Left hindlimb (tissue), 1 donor: ENCODE measurements around the gene PGGT1B.
A peak's percentile ranks its signal among the peaks of the same experiment; 100 is the strongest.

Experiments used
- DNase-seq: peaks from one replicate; pipeline ENCODE4 v3.0.0-alpha.2; 2018

The PGGT1B gene

DNA sequence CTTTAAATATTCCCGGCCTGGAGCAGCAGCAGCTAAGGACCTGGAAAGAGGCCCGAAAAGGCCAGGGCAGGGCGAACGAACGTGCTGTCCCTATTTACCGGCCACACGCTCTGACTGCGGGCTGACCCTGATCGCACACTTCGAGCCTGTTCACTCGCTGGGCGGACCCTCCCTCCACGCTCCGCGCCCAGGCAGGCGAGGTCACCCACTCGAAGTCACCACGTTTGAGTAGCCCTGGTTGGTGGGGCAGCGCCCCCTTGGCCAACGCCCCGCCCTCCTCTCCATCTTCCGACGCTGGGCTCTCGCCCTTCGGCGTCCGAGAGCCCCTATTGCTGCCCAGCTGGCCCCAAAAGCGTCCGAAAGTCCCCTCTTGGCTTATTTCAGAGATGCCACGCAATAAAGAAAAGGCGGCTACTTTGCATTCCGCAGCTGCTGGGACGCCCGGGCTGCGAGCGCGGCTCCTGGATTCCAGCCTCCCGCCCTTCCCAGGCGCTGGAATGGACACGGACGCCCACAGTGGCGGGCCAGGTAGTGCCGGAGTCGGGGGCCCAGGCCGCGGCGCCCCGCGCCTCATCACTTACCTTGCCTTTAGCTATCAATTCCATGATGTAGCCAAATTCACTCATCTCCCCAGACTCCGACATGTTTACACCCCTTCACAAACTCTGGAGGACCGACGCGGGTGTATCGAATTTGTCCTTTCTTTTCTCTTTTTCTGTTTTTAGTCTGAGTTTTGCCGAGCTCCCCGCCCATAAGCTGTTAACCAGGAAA, 83.1 kb downstream of the PGGT1B start:
- DNase-seq, result no peak

DNA sequence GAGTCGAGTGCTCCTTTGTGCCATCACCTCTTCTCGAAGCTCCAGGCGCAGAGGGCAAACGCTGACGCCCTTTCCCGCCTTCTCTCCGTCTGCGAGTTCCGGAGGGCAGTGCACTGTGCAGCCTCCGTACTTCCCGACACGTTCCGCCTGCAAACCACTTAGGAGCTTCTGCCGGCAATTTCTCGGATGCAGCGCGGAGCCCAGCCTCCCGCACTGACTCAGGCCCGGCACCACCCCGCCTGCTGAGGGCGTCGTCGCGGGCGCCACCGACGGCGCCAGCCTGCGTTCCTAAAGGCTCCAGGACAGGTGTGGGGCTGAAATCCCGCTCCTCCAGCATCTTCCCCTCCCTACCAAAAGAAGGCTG, 83.7 kb downstream of the PGGT1B start:
- DNase-seq, result no peak

DNA sequence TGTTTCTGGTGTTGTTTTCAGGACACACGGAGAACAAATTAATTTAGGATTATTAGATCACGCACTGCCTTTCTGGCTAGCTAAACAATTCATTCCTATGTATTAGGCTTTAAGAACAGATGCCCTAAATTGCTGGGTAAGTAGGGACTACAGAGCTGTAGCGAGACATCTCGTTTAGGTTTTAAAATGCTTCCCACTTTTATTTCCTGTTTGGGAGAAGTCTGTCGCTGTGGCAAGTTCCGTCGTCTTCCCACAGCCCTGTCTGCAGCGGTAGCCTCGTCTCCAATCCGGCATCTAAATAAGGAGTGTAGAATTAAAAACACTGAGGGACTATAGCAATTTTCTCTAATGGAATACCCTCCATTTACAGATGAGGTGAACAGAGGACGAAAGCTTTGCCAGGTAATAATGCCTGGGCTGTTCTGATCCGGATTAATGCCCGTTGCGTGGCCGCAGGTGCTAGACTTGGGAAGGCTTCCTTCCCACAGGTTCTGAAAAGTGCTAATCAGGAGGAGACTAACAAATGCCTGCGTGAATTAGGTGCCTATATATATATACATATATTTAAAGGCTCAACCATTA, 91.7 kb downstream of the PGGT1B start:
- no peak for DNase-seq

DNA sequence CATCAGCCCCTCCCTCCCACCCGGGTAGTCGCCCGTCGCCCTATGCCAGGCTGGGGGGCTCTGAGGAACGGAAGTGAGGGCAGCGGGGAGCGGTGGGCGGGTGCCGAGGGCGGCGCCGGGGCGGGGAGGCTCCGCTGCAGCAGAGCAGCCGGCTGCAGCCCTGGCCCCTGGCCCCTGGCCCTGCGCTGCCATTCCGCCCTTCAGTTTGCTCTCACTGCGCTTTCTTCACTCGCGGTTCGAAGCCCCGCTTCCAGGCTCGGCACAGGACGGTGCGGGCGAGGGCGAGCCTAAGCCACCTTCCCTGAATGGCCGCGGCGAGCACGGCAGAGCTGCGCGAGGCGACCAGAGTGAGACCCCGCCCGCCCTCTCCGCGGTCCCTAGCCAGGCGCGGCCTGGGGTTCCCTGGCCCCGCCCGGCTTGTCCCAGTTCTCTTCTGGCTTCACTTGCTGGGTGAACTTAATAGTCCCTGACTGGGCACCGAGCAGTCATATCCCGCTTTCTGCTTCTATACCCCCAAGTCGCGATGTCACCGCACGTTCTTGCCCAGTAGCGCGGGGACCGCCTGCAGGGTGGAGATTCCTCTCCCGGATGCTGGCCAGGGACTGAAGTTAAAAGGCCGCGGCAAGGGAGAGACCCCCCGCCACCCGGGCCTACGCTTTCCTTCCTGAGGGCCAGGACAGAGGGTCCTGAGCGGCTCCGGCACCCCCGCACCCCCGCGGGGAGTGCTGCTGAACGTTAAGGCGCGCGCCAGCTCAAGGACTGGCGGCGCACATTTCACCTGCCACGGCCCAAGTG, 92.3 kb downstream of the PGGT1B start:
- DNase-seq, result peak; percentile 38

DNA sequence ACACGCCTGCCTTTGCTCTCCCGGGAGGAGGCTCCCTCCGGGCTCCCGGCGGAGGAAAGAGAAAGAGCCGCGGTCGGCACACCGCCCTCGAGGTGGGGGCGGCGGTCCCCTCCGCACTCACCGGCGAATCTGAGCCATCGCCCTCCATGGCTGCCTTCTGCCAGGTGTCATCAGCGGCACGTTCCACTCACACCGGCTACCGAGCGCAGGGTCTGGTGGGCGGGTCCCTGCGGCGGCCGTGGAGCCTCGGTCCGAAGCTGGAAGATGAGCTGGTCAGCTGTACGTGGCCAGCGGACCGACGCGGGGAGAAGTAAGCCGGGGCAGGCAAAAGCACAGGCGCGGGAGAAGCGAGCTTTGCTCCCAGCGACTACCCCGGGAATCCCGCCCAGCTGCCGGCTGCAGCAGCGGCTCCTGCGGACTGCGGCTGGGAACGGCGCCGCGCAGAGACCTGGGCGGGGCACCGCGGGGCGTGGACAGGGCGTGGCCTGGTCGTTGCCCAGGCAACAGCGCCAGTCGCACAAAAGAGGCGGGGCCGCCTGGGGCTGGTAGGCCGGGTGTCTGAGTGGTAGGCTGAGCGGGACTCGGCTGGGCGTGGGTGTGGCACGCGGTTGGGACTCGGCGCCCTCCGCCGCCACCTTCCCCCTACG, 93.1 kb downstream of the PGGT1B start, which contains the start of gene TRIM36:
TSS of gene TRIM36 (minus strand) at position 422 of the 647 bp plus-strand sequence. CDS start at position 148, 274 bp downstream.
- peak; percentile 92 for DNase-seq

DNA sequence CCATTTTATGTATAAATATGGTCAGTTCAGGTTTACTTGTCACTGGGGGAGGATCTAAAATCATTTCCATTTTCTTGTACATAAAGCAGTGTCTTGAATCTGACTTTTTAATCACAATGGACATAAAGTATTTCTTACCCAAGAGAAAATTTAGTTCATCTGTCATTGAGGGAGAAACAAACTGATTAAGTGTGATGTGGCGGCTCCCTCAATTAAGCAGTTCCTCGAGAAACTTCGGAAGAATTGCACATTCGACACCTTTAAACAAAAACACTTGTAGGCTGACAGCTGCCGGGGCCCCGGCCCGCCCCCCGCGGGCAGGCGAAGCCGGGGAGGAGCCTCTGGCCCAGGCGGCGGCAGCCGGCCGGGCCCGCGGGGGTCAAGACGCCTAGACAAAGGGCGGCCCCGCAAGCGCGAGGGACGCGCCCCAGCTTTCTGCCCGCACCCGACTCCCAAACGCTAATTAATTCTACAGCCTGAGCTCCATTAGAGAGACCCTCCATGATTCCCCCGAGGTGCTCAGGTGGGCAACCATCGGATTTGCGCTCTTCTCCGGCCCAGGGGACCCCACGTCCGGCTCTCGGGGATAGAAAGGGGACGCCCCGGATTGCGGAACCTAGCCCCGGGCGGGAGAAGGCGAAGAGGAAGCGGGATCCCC, 93.7 kb downstream of the PGGT1B start:
- DNase-seq, result no peak

DNA sequence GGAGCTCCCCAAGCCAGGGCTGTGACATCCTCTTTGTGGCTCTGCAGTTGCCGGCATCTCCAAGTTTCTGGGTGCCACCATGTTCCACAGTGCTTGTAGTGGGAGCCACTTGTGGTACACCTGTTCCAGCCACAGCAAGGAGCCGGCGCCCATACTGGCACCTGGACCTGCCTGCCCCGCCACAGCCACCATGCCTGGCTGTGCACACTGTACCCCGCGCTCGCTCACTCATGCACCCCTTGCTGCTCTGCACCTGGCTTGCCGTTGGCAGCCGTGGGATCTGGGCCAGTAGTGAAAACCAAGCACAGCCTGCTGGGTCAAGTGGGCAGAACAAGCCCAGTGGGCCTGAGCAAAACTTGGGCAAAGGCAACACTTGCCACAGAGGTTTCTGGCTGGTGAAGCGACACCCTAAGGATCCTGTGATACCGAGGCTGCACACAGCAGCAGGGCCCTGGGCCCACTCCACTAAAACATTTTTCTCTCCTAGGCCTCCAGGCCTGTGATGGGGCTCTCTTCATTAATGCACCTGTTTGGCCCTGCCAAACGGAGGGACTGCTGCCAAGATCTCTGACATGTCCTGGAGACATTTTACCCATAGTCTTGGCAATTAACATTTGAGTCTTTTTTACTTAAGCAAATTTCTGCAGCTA, 95.8 kb downstream of the PGGT1B start:
- DNase-seq, result no peak

DNA sequence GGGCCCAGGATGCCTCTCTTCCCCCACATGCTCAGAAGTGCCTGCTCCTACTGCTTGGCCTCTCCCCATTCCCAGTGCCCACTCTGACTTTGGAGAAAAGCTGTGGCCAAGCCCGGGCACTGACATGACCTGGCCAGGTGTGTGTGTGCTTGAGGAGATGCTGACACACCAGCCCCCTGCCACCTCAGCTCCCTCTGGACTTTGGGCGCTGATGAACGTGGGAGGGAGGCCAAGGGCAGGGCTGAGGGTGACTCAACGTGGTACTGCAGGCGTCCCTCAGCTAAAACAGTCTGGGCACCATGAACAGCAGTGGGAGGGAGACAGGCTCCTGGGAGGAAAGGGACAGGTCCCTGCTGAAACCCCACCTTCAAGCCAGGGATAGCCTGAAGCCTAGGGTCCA, 96.9 kb downstream of the PGGT1B start:
- DNase-seq, result no peak

DNA sequence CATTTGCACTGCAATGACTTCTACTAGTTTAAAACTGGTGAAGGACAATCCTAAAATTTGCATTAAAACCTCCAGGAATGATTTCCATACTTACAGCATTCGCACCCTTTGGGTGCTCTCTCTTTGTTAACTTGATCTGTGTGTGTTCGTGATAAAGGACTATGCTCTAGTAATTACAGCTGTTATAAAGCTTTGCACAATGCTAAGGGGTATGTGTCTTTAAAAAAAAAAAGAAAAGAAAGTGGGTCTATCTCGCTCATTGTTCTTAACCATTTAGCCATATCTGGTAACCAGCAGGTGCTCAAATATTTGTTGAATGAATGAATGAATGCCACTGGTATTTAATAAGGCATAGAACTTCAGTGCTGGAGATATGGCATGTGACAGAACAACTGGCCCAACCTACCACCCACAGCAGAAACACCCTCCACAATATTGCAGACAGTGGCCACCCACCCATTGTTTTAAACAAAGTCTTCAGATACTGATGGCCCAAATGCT, 101.7 kb downstream of the PGGT1B start:
- no peak for DNase-seq
